Kidney (tissue), 14 donors: ENCODE data around the gene SORBS1. TPM values are rescaled to one million over a fixed set of nuclear protein-coding genes. Genes with fewer than 3 reads are reported as not detected.

ENCODE experiments used
- DNase-seq, 5 donors: peaks; one replicate each; pipeline ENCODE4 v3.0.0-alpha.2; 2013 to 2020
- FAIRE-seq: peaks from 2 replicates; lab custom pipeline; 2012; peaks lifted over from hg19 to GRCh38; lab: Jason Lieb, UNC
- H3K27ac ChIP-seq, 2 donors: one replicate each; pipeline ENCODE4 v1.7.0; 2013; ENCODE audit warnings: low read depth in 2 of 2, low read length in 2 of 2, inconsistent platforms in 1 of 2
- H3K27me3 ChIP-seq: one replicate; pipeline ENCODE4 v1.7.1; 2013; ENCODE audit warnings: low read length, inconsistent platforms; ENCODE audit not compliant: control insufficient read depth, insufficient read depth
- H3K36me3 ChIP-seq, 3 donors: one replicate each; pipeline versions ENCODE4 v1.7.0 to v1.7.1; 2013; ENCODE audit warnings: low read length in 3 of 3, control low read depth in 1 of 3, inconsistent platforms in 1 of 3; ENCODE audit not compliant: insufficient read depth in 3 of 3, control insufficient read depth in 2 of 3
- H3K4me1 ChIP-seq, 3 donors: one replicate each; pipeline versions ENCODE4 v1.7.0 to v1.7.1; 2013; ENCODE audit warnings: low read length in 3 of 3, inconsistent platforms in 1 of 3, low read depth in 1 of 3; ENCODE audit not compliant: control insufficient read depth in 2 of 3, insufficient read depth in 2 of 3
- H3K4me3 ChIP-seq, 3 donors: one replicate each; pipeline versions ENCODE4 v1.7.0 to v1.8.1; 2013; ENCODE audit warnings: low read length in 3 of 3, control low read depth in 1 of 3, inconsistent platforms in 1 of 3
- H3K9ac ChIP-seq, 3 donors: one replicate each; pipeline versions ENCODE4 v1.7.0 to v1.7.1; 2013; ENCODE audit warnings: low read length in 3 of 3, control low read depth in 1 of 3, inconsistent platforms in 1 of 3
- H3K9me3 ChIP-seq, 3 donors: one replicate each; pipeline versions ENCODE4 v1.7.0 to v1.7.1; 2013; ENCODE audit warnings: low read length in 3 of 3, control low read depth in 1 of 3, inconsistent platforms in 1 of 3; ENCODE audit not compliant: control insufficient read depth in 2 of 3, insufficient read depth in 1 of 3
- intact Hi-C: fragments of 100-400 bp; cut with DNase I; formaldehyde crosslinking; loops from one replicate; pipeline ENCODE4 v1.11.1; 2022
- polyA plus RNA-seq: library from polyadenylated mRNA; stranded (reverse); fragments of 350-450 nt; fragmentation: Illumina TruSeq; extraction: RNeasy Lipid Tissue Mini Kit (QIAGEN cat#74804); gene quantifications from one replicate; pipeline ENCODE4 v1.2.3, GENCODE V29; 2014; ENCODE audit warnings: low read depth, low replicate concordance; ENCODE audit not compliant: insufficient read depth
- total RNA-seq: library from RNA; stranded (reverse); fragmentation: NEBNext Ultra II Directional; extraction: Animal tissue kit (Norgen Biotek cat#: 25700); gene quantifications from one replicate; pipeline ENCODE4 v1.2.1, GENCODE V29; 2021
- TF ChIP-seq, protein P1 (sequence below): IDR thresholded peaks from 3 replicates; pipeline ENCODE4 v1.5.1; 2012; ENCODE audit warnings: mild to moderate bottlenecking, moderate library complexity, borderline replicate concordance; ENCODE audit not compliant: insufficient read depth; ENCODE audit errors: extremely low read depth
- donor health status: control.
- donor health status: control.
- donor health status: control.
- donor health status: control.
- donor health status: control.
- donor health status: DM: yes; HTN: yes; CAD: no.
- donor health status: Normal renal cell carcinoma (clear cell type).

SORBS1 gene
- total and polyA plus RNA-seq, 2 donors from 2014 or later: 12.2 to 91.7 TPM

- peak overlapping the region in 1 of 3 donors; percentile 57 for H3K9ac ChIP-seq
- intact Hi-C loops: no loop called here
- no peak for DNase-seq
- no peak overlapping the region for H3K4me3 ChIP-seq
- no peaks in the 10 kb centered on the region for H3K27me3 ChIP-seq
- TF ChIP-seq, protein P1, sequence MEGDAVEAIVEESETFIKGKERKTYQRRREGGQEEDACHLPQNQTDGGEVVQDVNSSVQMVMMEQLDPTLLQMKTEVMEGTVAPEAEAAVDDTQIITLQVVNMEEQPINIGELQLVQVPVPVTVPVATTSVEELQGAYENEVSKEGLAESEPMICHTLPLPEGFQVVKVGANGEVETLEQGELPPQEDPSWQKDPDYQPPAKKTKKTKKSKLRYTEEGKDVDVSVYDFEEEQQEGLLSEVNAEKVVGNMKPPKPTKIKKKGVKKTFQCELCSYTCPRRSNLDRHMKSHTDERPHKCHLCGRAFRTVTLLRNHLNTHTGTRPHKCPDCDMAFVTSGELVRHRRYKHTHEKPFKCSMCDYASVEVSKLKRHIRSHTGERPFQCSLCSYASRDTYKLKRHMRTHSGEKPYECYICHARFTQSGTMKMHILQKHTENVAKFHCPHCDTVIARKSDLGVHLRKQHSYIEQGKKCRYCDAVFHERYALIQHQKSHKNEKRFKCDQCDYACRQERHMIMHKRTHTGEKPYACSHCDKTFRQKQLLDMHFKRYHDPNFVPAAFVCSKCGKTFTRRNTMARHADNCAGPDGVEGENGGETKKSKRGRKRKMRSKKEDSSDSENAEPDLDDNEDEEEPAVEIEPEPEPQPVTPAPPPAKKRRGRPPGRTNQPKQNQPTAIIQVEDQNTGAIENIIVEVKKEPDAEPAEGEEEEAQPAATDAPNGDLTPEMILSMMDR: no peak
- no peaks in the 10 kb centered on the region for H3K36me3 ChIP-seq
- H3K4me1 ChIP-seq: peaks cover 2 to 16% (median 6%) of the 10 kb centered on the region in 3 donors
- FAIRE-seq: no peak
- H3K9me3 ChIP-seq: no peaks in the 10 kb centered on the region
- peak overlapping the region in 1 of 2 donors; percentile 60 for H3K27ac ChIP-seq
These were observed 80.2 kb downstream of the SORBS1 start for GRCh38 chr10:95480901-95481491.

DNA sequence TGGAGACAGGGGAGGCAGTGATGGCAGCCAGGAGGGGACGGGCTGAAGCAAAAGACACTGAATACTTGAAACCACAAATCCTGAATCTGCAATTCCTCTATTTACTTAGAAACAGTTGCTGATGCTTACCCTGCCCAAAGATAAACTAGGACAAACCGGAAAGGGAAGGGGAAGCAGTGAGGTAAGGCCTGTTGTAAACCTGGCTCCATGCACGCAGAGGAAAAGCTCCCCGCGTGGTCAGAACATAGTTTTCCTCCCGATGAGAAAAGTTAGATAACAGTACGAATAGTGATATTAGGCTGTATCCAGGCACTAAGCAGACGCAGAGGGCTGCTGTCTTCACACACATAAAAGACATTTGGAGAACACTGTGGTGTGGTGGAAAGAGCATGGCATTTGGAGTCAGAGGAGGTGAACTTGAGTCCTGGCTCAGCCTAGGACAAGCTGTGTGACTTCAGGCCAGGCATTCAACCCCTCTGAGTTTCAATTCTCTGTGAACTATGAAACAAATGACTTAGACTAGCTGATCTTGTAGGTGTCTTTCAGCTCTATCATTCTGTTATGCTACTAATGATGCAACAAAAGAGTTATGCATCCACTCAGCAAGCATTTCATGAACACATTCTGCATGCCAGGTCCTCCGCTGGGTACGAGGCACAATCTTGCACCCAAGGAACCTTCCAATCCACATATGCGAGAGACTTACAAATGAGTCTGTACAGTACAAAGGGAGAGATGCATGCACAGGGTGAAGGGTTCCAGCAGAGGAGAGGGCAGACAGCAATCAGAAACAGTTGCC is 80.9 kb downstream of the SORBS1 start:
- Histone ChIP-seq H3K9me3 (no peaks in the 10 kb centered on the region), H3K27me3 (no peaks in the 10 kb centered on the region), H3K36me3 (no peaks in the 10 kb centered on the region), H3K4me1 (peaks cover 2 to 17% (median 6%) of the 10 kb centered on the region in 3 donors), H3K4me3 (peak overlapping the region in 1 of 3 donors; percentile 2), H3K27ac (peak overlapping the region; percentile 66 to 89), H3K9ac (peak overlapping the region in 1 of 3 donors; percentile 57)
- FAIRE-seq (no peak), DNase-seq (peak in 1 of 5 donors; percentile 61)
- intact Hi-C loops: no loop called here
- TF ChIP-seq, protein P1: no peak

- FAIRE-seq (no peak), DNase-seq (peak in 1 of 5 donors; percentile 56)
- no peak overlapping the region for H3K9ac ChIP-seq
- intact Hi-C loops: no loop called here
- H3K9me3 ChIP-seq: no peaks in the 10 kb centered on the region
- no peak overlapping the region for H3K4me3 ChIP-seq
- peaks cover 2 to 20% (median 6%) of the 10 kb centered on the region in 3 donors for H3K4me1 ChIP-seq
- TF ChIP-seq, protein P1: no peak
- H3K27me3 ChIP-seq: no peaks in the 10 kb centered on the region
- peak overlapping the region; percentile 66 to 89 for H3K27ac ChIP-seq
- H3K36me3 ChIP-seq: no peaks in the 10 kb centered on the region
These were observed 82.2 kb downstream of the SORBS1 start for GRCh38 chr10:95478935-95479334.
